Upper lobe of right lung (tissue), 1 donor: ENCODE measurements around the gene PXDN. TPM values are rescaled to one million over a fixed set of nuclear protein-coding genes. Genes with fewer than 3 reads are reported as not detected.
A peak's percentile ranks its signal among the peaks of the same experiment; 100 is the strongest.
"Not testable (repeated sequence)": the region's sequence is repeated elsewhere in the genome, so short reads cannot be mapped to it uniquely, and the experiment has no call there.

ENCODE experiments used
- ATAC-seq: fragments of 200-7000 bp; cut with Tn5 transposase; one replicate; pipeline ENCODE4 v1.9.1; 2020; ENCODE audit warnings: mild to moderate bottlenecking, moderate library complexity
- DNase-seq: peaks from one replicate; pipeline ENCODE4 v3.0.0-alpha.2; 2020
- H3K27ac ChIP-seq: fragments of 200-600 bp; one replicate; pipeline ENCODE4 v1.8.0; 2022
- H3K27me3 ChIP-seq: fragments of 200-600 bp; one replicate; pipeline ENCODE4 v1.8.0; 2022; ENCODE audit warnings: mild to moderate bottlenecking
- H3K36me3 ChIP-seq: fragments of 200-600 bp; one replicate; pipeline ENCODE4 v1.8.0; 2022
- H3K4me1 ChIP-seq: fragments of 200-600 bp; one replicate; pipeline ENCODE4 v1.8.0; 2022
- H3K4me3 ChIP-seq: fragments of 200-600 bp; one replicate; pipeline ENCODE4 v1.8.0; 2022; ENCODE audit warnings: mild to moderate bottlenecking
- H3K9me3 ChIP-seq: fragments of 200-600 bp; one replicate; pipeline ENCODE4 v1.8.0; 2022
- intact Hi-C: fragments of 100-400 bp; cut with DNase I; formaldehyde crosslinking; loops from one replicate; pipeline ENCODE4 v1.11.0; 2022
- total RNA-seq: library from RNA; stranded (reverse); fragmentation: NEBNext Ultra II Directional; extraction: Animal tissue kit (Norgen Biotek cat#: 25700); gene quantifications from one replicate; pipeline ENCODE4 v1.2.1, GENCODE V29; 2021
- TF ChIP-seq, protein P1 (sequence below): fragments of 200-600 bp; IDR thresholded peaks from one replicate; pipeline ENCODE4 v1.8.0; 2022; ENCODE audit warnings: antibody characterized with exemption
- donor health status: DM: no; HTN: yes; CAD: no; lungs with severe emphysema.

PXDN gene
- total RNA-seq, 1 donor from 2014 or later = 58.4 TPM

DNA sequence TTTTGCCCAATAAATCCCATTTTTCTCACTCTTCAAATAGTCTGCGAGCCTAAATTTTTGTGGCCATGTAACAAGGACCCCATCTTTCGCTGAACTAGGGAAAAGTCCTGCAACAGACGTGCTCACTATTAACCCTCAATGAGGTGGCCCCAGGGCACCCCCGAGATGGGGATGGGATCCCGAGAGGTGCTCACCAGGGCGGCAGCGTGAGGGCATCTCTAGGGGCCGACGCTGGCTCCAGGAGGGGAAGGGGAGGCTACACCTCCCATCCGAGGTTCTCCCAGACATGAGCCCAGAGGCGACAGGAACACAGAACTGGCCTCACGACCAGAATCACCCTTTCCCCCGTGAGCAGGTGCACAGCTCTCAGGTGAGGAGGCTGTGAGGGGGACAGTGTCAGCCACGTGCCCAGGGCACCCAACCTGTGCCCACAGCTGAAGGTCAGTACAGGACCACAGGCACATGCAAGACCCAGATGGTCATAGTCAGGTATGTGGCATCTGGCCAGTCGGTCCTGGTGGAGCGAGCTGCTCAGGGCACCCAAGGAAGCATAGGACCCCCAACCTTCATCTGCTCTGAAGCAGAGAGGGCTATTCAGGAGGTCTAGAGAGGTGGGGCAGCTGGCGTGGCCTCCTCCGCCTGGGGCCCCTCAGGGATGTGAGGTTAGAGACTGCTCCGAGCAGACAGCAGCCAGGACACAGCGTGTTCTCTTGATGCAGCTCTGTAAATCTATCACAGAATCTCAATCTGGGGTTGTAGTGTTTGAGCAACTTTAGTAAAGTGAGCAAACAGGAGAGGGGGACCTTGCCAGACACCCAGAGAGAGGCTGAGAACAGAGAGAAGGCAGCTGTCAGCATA, 62.8 kb downstream of the PXDN start:
- ATAC-seq = peak; percentile 38
- intact Hi-C loops = no loop called here
- Histone ChIP-seq H3K4me1 (peaks cover 5% of the 10 kb centered on the region), H3K4me3 (no peak overlapping the region), H3K36me3 (peaks cover 15% of the 10 kb centered on the region), H3K9me3 (no peaks in the 10 kb centered on the region), H3K27ac (no peak overlapping the region), H3K27me3 (no peaks in the 10 kb centered on the region)
- DNase-seq = peak; percentile 62
- TF ChIP-seq, protein P1, sequence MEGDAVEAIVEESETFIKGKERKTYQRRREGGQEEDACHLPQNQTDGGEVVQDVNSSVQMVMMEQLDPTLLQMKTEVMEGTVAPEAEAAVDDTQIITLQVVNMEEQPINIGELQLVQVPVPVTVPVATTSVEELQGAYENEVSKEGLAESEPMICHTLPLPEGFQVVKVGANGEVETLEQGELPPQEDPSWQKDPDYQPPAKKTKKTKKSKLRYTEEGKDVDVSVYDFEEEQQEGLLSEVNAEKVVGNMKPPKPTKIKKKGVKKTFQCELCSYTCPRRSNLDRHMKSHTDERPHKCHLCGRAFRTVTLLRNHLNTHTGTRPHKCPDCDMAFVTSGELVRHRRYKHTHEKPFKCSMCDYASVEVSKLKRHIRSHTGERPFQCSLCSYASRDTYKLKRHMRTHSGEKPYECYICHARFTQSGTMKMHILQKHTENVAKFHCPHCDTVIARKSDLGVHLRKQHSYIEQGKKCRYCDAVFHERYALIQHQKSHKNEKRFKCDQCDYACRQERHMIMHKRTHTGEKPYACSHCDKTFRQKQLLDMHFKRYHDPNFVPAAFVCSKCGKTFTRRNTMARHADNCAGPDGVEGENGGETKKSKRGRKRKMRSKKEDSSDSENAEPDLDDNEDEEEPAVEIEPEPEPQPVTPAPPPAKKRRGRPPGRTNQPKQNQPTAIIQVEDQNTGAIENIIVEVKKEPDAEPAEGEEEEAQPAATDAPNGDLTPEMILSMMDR = no peak

DNA sequence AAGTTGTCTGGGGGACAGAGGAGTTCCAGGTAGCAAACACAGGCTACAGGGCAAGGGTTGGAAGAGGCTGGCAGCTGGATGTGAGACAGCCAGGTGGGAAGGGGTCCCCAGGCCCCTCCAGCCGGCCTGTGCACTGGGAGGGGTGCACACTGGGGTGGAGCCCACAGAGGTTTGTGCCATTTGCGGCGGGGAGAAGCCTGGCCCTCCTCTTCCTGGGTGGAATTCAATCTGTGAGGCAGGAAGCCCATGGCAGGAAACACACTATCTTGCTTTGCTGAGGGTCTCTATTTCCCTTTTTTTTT, 63.3 kb downstream of the PXDN start:
- DNase-seq = no peak
- ATAC-seq = no peak
- intact Hi-C loops = no loop called here
- peaks cover 15% of the 10 kb centered on the region for H3K36me3 ChIP-seq
- peaks cover 5% of the 10 kb centered on the region for H3K4me1 ChIP-seq
- H3K27me3 ChIP-seq = no peaks in the 10 kb centered on the region
- no peak overlapping the region for H3K27ac ChIP-seq
- TF ChIP-seq, protein P1 = no peak
- H3K9me3 ChIP-seq = no peaks in the 10 kb centered on the region
- no peak overlapping the region for H3K4me3 ChIP-seq

- H3K27me3 ChIP-seq = no peaks in the 10 kb centered on the region
- intact Hi-C loops = no loop called here
- DNase-seq = no peak
- peaks cover 5% of the 10 kb centered on the region for H3K4me1 ChIP-seq
- ATAC-seq = no peak
- TF ChIP-seq, protein P1 = no peak
- H3K4me3 ChIP-seq = no peak overlapping the region
- H3K27ac ChIP-seq = no peak overlapping the region
- H3K36me3 ChIP-seq = peaks cover 17% of the 10 kb centered on the region
- H3K9me3 ChIP-seq = no peaks in the 10 kb centered on the region
Measured at GRCh38 chr2:1680222-1681016, 63.9 kb downstream of the PXDN start.

DNA sequence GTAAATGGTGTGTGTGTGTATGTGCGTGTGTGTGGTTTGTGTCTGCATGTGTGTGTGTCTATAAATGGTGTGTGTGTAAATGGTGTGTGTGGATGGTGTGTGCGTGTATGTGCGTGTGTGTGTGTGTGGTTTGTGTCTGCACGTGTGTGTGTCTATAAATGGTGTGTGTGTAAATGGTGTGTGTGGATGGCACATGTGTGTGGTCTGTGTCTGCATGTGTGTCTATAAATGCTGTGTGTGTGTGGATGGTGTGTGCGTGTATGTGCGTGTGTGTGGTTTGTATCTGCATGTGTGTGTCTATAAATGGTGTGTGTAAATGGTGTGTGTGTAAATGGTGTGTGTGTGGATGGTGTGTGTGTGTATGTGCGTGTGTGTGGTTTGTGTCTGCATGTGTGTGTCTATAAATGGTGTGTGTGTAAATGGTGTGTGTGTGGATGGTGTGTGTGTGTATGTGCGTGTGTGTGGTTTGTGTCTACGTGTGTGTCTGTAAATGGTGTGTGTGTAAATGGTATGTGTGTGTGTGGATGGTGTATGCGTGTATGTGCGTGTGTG, 64.8 kb downstream of the PXDN start:
- not testable (repeated sequence) for H3K27me3 ChIP-seq, H3K4me3 ChIP-seq, H3K27ac ChIP-seq, DNase-seq, H3K4me1 ChIP-seq, ATAC-seq, H3K9me3 ChIP-seq
- peaks cover 20% of the 10 kb centered on the region for H3K36me3 ChIP-seq
- intact Hi-C loops = loop anchor here (10.0 kb wide), 1 partner anchor 65 kb away; the partner anchor contains the start of gene PXDN

- not testable (repeated sequence) for H3K9me3 ChIP-seq, H3K27ac ChIP-seq, H3K4me3 ChIP-seq, DNase-seq, H3K27me3 ChIP-seq, ATAC-seq, H3K4me1 ChIP-seq
- intact Hi-C loops = loop anchor here (10.0 kb wide), 1 partner anchor 66 kb away; the partner anchor contains the start of gene PXDN
- H3K36me3 ChIP-seq = peaks cover 20% of the 10 kb centered on the region
Measured at GRCh38 chr2:1679065-1679464, 65.2 kb downstream of the PXDN start.

GRCh38 chr2:1678609-1679008, 65.7 kb downstream of the PXDN start:
- Histone ChIP-seq H3K36me3 (peaks cover 22% of the 10 kb centered on the region), H3K27ac (no peak overlapping the region), H3K4me1 (peaks cover 5% of the 10 kb centered on the region), H3K27me3 (no peaks in the 10 kb centered on the region), H3K9me3 (no peaks in the 10 kb centered on the region), H3K4me3 (no peak overlapping the region)
- DNase-seq = no peak
- no peak for ATAC-seq
- TF ChIP-seq, protein P1 = no peak
- intact Hi-C loops = loop anchor here (10.0 kb wide), 1 partner anchor 66 kb away; the partner anchor contains the start of gene PXDN
